HepG2 (cell line): Measurements from ENCODE around the gene PRKACB.

ENCODE experiments used
- CBX1 ChIP-seq: IDR thresholded peaks from one replicate; pipeline ENCODE4 v1.6.1; 2016; ENCODE audit warnings: antibody characterized with exemption, low read depth
- CREB1 ChIP-seq, 2 experiments: fragments of 450-650 bp in 1 of 2; IDR thresholded peaks; 2 replicates each; pipeline ENCODE4 v1.6.1; 2016 to 2017; ENCODE audit warnings: control low read depth in 1 of 2, mild to moderate bottlenecking in 1 of 2, missing compliant biosample characterization in 1 of 2, missing genetic modification characterization in 1 of 2
- CTCF ChIP-seq: sonication (generic); formaldehyde crosslinking; IDR thresholded peaks from 2 replicates; pipeline ENCODE4 v1.5.0; 2020; ENCODE audit warnings: mild to moderate bottlenecking, missing genetic modification reagents, moderate library complexity
- ETV6 ChIP-seq: sonication (generic); formaldehyde crosslinking; conservative IDR thresholded peaks from 2 replicates; pipeline ENCODE4 v1.4.0; 2020; ENCODE audit warnings: missing genetic modification reagents
- EZH2 ChIP-seq: conservative IDR thresholded peaks from 2 replicates; pipeline ENCODE4 v1.6.1; 2012; ENCODE audit warnings: mild to moderate bottlenecking, low read depth, low read length, moderate library complexity
- MAZ ChIP-seq, 2 experiments: sonication (generic) in 1 of 2; formaldehyde crosslinking in 1 of 2; IDR thresholded peaks; 2 replicates each; pipeline versions ENCODE4 v1.5.0 to v1.6.1; 2012 to 2020; ENCODE audit warnings: low read depth in 2 of 2, mild to moderate bottlenecking in 2 of 2, borderline replicate concordance in 1 of 2, improper control_type of control experiment in 1 of 2, low read length in 1 of 2, missing genetic modification reagents in 1 of 2, moderate library complexity in 1 of 2
- MXD4 ChIP-seq: IDR thresholded peaks from 2 replicates; pipeline ENCODE4 v1.6.1; 2016; ENCODE audit warnings: mild to moderate bottlenecking, missing biosample characterization, missing genetic modification reagents
- POLR2A ChIP-seq, 2 experiments: IDR thresholded peaks; 2 replicates each; pipeline ENCODE4 v1.6.1; 2011; ENCODE audit warnings: low read depth in 2 of 2, low read length in 2 of 2, mild to moderate bottlenecking in 1 of 2, moderate library complexity in 1 of 2; ENCODE audit not compliant: insufficient read depth in 1 of 2
- POLR2AphosphoS5 ChIP-seq: IDR thresholded peaks from 2 replicates; pipeline ENCODE4 v1.6.1; 2012; ENCODE audit warnings: low read depth, low read length
- RNF2 ChIP-seq: fragments of 450-650 bp; conservative IDR thresholded peaks from 2 replicates; pipeline ENCODE4 v1.6.1; 2016; ENCODE audit warnings: low read depth
- SMARCE1 ChIP-seq: fragments of 450-650 bp; IDR thresholded peaks from 2 replicates; pipeline ENCODE4 v1.6.1; 2017; ENCODE audit warnings: borderline replicate concordance
- ZNF121 ChIP-seq: sonication (generic); formaldehyde crosslinking; IDR thresholded peaks from 2 replicates; pipeline ENCODE4 v1.5.0; 2020; ENCODE audit warnings: mild to moderate bottlenecking, missing genetic modification reagents
- ZNF329 ChIP-seq: sonication (generic); formaldehyde crosslinking; IDR thresholded peaks from 2 replicates; pipeline ENCODE4 v1.9.0; 2021; ENCODE audit warnings: low read depth, mild to moderate bottlenecking, missing genetic modification reagents
- TF ChIP-seq, protein P1 (sequence below): sonication (generic); formaldehyde crosslinking; IDR thresholded peaks from 2 replicates; pipeline ENCODE4 v1.4.0; 2020; ENCODE audit warnings: mild to moderate bottlenecking, missing genetic modification reagents

DNA sequence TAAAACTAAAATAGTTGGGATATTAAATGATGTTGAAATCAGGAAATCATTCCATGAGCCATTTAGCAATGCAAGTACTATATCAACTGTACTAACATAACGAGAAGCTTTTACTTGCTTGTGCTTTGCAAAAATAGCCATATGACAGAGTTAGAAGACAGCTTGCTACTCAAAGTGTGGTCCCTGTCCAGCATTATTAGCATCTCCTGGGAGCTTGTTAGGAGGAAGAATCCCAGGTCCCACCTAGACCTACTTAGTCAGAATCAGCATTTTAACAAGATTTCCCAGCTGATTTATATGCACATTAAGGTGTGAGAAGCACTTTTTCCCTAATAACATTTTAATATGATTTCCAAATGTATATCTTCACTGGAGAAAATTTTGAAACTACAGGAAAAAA lies 4.7 kb downstream of the PRKACB start:
- TF ChIP-seq POLR2A (IDR thresholded peaks at IDR 0.05; ENCODE audit: insufficient read depth in 1 of 2, low read depth in 2 of 2, low read length in 2 of 2), result no peak
- TF ChIP-seq SMARCE1, result no peak
- TF ChIP-seq MXD4 (CRISPR knock-in tag), result no peak
- no peak for TF ChIP-seq EZH2
- TF ChIP-seq, protein P1, sequence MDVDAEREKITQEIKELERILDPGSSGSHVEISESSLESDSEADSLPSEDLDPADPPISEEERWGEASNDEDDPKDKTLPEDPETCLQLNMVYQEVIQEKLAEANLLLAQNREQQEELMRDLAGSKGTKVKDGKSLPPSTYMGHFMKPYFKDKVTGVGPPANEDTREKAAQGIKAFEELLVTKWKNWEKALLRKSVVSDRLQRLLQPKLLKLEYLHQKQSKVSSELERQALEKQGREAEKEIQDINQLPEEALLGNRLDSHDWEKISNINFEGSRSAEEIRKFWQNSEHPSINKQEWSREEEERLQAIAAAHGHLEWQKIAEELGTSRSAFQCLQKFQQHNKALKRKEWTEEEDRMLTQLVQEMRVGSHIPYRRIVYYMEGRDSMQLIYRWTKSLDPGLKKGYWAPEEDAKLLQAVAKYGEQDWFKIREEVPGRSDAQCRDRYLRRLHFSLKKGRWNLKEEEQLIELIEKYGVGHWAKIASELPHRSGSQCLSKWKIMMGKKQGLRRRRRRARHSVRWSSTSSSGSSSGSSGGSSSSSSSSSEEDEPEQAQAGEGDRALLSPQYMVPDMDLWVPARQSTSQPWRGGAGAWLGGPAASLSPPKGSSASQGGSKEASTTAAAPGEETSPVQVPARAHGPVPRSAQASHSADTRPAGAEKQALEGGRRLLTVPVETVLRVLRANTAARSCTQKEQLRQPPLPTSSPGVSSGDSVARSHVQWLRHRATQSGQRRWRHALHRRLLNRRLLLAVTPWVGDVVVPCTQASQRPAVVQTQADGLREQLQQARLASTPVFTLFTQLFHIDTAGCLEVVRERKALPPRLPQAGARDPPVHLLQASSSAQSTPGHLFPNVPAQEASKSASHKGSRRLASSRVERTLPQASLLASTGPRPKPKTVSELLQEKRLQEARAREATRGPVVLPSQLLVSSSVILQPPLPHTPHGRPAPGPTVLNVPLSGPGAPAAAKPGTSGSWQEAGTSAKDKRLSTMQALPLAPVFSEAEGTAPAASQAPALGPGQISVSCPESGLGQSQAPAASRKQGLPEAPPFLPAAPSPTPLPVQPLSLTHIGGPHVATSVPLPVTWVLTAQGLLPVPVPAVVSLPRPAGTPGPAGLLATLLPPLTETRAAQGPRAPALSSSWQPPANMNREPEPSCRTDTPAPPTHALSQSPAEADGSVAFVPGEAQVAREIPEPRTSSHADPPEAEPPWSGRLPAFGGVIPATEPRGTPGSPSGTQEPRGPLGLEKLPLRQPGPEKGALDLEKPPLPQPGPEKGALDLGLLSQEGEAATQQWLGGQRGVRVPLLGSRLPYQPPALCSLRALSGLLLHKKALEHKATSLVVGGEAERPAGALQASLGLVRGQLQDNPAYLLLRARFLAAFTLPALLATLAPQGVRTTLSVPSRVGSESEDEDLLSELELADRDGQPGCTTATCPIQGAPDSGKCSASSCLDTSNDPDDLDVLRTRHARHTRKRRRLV, result no peak
- TF ChIP-seq CTCF, result no peak
- TF ChIP-seq ZNF121 (CRISPR knock-in tag), result no peak
- TF ChIP-seq MAZ (IDR thresholded peaks at IDR 0.05; ENCODE audit: borderline replicate concordance, low read depth, low read length), result no peak
- no peak for TF ChIP-seq MAZ (CRISPR knock-in tag; IDR thresholded peaks at IDR 0.05; ENCODE audit: low read depth)
- no peak for TF ChIP-seq CREB1 (IDR thresholded peaks at IDR 0.05)
- TF ChIP-seq CREB1 (CRISPR knock-in tag; IDR thresholded peaks at IDR 0.05), result no peak
- TF ChIP-seq CBX1, result no peak
- no peak for TF ChIP-seq ETV6 (CRISPR knock-in tag)
- TF ChIP-seq ZNF329 (CRISPR knock-in tag), result no peak
- no peak for TF ChIP-seq RNF2
- TF ChIP-seq POLR2AphosphoS5, result no peak
